GM21515 (cell line): Measurements from ENCODE around the gene FBXL4.

Source experiments
- ATAC-seq: cut with Tn5 transposase; IDR thresholded peaks from one replicate; pipeline ENCODE4 v1.9.1; 2021; ENCODE audit not compliant: unreplicated experiment

Gene FBXL4

DNA sequence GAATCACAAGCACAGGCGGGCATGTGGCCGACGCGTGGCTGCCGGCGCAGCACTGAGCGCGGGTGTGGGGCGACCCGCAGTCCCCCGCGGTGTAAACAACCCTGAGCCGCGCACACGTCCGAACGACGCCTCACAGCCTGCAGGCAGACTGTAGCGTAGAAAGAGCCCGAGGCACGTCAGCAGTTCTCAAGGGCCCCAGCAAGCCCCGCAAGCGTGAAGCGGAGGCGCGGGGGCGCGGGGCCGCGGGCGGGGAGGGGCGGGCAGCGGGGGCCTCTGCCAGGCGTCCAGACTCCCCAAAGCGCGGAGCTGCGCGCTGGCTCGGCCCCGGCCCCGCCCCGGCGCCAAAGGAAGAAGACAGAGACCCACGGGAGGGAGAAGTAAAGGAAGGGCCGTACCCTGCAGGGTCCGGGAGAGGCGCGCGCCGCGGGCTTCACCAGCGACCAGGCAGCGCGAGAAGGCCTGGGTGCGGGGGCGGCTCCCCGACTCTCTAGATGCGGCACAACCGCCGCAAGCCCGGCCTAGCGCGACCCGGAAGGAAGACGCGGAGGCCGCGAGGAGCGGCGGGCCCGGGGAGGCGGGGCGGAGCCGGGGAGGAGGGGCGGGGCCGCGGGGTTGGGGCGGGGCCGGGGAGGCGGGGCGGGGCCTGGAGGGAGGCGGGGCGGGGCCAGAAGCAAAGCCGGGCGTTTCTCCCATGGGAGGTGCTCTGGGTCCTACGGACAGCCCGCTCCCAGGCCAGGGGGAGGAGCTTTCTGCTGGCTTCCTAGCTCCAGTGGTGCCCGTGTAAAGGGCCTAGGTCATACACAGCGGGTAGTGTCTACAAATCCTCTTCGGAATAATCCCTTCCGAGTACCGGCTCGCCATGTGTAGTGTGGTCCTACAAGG, at the start of gene FBXL4:
TSS of gene FBXL4 (minus strand) at position 536 of the 882 bp plus-strand sequence. CDS start 20,958 bp downstream, outside the sequence.
- ATAC-seq = peak; percentile 86

DNA sequence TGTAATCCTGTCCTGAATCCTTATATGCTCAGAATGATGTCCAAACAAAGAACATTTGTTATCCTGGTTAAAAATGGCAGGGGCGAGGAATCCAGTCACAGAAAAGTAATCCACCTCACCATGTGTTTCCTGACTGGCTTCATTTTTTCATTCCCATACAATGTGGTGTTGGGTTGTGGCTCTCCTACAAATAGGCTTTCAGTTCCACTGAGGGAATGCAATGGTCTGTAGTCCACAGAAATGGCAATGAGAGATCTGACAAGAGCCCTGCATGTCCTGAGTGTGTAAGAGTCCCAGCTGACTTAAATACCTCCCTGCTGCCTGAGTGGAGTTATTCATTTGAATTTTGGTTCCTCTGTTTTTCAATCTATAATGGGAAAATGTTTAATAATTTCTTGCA, 47.4 kb upstream of the FBXL4 start:
- no peak for ATAC-seq

- ATAC-seq = no peak
Observed at GRCh38 chr6:98992535-98992934, 44.8 kb upstream of the FBXL4 start.

GRCh38 chr6:98986071-98986615, 38.4 kb upstream of the FBXL4 start:
- no peak for ATAC-seq

DNA sequence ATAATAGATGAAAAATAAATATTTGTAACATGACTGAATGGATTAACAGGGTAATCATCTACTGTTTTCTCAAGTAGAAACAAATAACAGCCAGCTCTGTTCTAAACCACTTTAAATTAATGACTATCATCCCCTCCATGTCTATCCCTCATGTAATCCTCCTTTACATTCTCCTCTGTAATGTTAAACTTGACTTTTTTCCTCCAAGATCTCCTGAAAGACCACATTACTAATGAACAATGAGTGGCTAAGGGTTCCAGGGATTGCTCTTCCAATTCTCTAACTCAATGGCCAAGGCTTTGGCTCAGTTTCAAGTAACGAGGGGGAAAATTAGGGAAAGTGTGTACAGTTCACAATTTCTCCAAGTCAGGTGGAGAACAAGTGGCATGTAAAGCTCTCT, 37.6 kb upstream of the FBXL4 start:
- ATAC-seq = no peak

DNA sequence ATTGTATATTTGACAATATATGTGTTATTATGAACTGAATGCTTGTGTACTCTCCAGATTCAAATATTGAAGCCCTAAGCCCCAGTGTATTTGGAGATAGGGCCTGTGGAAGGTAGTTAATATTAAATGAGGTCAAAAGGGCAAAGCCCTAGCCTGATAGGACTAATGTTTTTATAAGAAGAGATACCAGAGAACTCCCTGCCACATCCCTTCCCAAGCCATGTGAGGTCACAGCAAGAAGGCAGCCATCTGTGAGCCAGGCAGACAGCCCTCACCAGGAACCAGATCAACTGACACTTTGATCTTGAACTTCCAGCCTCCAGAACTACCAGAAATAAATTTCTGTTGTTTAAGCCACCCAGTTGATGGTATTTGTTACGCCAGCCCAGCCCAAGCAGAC, 36.4 kb upstream of the FBXL4 start:
- ATAC-seq = no peak

DNA sequence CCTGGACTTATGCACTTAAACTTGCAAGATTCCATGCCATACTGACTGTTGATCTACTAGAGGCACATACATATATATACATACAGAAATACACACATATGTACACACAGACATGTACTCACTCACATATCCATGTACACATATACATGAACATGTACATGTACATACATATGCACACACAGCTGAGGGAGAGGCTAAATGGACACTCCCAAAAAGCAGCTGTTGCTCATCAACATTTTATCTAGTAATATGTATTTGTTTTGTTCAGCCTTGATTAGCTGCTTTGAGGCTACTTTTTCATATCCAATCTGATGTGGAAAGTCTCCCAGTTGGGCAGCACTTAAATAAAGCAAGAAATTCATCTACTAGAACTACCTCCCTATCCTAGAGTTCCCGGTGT, 33.7 kb upstream of the FBXL4 start:
- no peak for ATAC-seq

GRCh38 chr6:98980819-98981218, 33.1 kb upstream of the FBXL4 start:
- ATAC-seq = no peak

DNA sequence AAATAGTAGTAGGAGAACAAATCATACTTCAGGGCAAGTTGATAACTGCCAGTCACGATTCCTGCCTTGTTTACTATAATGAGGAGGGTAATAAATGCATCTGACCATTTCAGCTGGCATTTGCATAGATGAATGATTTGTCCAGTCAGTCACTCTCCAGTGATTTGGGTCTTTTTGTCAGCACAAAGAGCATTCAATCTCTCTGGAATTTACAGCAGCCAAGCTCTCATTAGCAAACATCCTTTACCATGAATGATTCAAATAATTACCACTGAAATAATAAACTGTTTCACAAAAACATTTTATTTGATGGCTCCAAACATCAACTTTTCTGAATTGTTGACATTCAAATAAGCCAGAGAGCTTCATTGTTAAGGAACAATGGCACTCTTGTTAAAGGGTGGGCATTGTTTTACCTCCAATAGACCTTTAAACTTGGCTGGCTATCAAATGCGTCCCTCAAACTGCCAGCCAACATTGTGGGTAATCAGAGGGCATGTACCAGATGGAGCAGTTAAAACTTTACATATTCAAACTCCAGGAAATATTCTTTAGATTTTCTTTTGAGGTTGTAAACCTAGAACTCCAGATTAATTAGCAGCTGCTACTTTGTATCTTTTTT, 30.0 kb upstream of the FBXL4 start:
- no peak for ATAC-seq

DNA sequence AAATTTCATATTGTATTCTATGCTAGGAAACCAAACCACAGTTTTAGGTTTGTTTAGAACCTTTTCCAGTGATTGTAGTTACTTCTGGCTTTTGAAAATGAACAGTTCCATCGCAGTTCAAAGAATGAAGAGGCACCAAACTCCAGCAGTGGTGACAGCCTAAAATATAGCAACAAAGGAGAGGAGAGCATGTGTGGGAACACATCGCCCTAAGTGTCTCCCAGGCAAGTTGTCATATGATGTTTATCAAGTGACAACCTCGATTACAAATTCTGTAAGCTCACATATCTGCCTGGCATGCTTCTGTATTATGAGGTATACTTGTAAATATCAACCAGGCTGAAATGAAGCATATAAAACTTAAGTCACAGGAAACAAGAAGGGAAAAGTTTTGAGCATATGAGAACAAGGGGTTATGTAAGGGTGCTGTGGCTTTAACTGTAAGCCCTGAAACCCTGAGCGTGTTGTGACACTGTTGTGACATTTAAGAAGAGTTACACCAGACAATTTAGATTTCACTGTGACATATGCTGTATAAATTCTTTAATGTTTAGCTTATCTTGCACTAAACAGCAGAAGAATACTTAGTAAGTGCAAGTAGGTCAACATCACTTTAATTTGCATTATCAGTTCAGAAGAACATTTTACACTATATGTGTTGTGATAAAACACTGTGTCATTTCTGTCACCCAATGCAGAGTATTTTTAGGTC, 29.1 kb upstream of the FBXL4 start:
- ATAC-seq = no peak

DNA sequence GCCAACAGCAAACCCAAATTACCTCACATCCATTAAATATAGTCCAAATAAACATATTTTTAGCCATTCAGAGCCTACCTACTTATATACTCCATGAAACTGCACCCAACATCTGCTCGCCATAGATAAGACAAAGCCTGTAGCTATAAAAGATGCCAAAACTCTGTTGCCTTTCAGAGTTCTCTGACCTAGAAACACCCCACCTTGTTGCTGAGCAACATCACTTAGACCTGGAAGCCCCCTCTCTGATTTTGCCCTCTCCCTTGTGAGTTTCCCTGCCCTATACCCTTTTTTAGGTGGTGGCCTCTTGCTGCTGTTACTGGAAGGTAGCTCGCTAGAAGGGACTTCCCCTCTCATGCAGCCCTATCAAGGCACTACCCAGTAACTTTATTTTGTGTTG, 27.7 kb upstream of the FBXL4 start:
- no peak for ATAC-seq

DNA sequence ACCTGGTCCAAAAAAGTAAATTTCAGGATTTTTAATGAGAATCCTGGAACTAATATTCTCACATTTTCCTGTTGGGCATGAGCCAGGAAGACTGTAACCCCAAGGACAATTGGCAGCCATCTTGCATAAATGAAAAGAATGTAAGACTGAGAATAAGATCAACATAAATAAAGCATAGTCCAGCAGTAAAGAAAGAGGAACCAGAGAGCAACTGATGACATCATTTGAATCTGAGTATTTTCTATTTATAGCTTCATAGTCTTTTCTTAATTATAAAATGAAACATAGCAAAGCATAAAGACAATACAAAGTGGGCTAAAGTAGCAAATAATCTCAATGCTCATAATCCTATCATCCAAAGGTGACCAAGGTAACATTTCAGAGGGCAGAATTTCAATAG, 26.6 kb upstream of the FBXL4 start:
- ATAC-seq = no peak

- ATAC-seq = no peak
Observed at GRCh38 chr6:98973571-98973970, 25.8 kb upstream of the FBXL4 start.

DNA sequence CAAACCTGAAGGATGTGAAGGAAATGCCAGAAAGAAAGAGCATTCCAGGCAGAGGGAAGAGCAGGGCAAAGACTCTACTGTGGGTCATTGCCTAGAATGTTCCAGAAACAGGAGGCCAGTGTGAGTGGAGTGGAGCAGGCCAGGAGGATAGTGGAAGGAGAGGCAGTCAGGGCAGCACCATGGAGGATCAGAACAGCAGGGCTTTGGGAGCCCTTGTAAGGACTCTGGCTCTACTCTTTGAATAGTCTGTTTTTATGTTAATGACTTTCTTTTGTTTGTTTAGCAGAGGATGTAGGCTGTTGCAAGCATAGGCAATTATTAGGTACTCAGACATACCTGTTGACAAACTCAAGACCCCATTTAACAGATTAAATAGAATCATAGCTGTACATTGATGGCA, 23.6 kb upstream of the FBXL4 start:
- no peak for ATAC-seq

GRCh38 chr6:98970469-98970868, 22.7 kb upstream of the FBXL4 start:
- peak; percentile 57 for ATAC-seq

DNA sequence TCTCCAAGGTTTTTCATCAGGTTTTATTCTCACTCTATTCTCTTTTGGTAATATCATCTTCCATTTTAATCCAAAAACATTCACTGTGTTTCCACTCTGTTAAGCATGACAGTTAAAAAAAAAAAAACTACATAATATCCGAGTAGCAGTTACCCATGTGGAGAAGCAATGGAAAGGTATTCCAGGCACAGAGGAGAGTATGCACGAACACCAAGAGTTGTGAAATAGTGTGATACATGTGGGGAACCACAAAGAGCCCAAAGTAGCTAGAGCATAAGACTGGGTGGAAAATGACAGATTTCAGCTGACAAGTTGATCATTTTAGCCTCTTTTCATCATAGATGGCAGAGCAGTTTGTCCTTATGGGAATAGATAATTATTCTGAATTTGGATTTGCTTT, 19.9 kb upstream of the FBXL4 start:
- ATAC-seq = no peak

DNA sequence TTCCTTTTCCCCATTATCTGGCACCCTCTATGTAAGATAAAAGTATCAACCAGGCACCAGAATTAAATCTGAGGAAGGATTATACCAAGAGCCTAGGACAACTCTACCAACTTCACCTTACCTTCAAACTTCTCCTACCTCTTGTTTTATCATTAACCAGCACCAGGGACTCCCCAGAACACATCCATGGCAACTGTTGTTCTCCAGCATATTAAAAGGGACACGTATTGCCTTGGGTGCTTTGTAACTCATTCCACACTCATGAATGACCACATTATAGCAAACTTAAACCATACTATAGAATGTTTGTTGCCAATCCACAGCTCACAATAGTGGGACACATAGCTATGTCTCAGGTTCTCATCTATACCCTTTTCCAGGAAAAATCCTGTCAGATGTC, 11.9 kb upstream of the FBXL4 start:
- no peak for ATAC-seq

DNA sequence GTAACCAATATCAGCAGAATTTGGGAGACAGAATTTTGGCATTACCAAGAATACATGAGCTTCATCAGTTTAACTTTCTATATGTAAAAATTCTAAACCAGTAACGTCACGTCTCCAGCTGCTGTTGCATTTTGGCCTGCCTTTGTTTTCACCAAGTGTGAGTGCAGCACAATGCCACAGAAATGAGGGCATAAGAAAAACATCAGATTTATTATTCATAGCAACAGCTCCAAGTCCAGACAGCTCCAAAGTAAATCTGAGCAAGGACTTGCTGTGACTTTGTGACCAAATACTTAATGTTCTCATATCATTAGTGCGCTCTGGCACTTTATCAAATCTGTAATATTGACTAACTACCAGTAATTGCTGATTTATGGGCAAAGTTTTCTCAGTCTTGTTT, 11.0 kb upstream of the FBXL4 start:
- ATAC-seq = no peak

DNA sequence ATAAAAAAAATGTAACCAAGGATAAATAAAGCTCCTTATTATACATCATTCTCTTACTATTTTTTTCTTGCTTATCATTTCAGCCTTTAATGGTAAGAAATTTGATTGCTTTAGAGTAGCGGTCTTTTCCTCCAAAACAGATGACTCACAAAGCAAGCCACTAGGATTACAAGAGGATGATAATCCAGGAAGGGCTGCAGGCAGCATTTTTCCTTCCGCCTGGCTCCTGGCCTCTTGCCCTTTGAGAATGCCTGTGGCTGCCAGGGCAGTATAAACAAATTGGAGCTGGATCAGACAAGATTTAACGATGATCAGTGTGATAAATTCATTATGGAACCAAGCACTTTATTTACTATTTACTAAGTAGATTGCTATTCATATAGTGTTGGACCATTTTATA, 9.7 kb upstream of the FBXL4 start:
- ATAC-seq = no peak

- ATAC-seq = no peak
Observed at GRCh38 chr6:98949589-98949988, 1.8 kb upstream of the FBXL4 start.

- ATAC-seq = peak; percentile 17
Observed at GRCh38 chr6:98946879-98947410, 801 bp downstream of the FBXL4 start.
